ENCODE measurements around the gene TNF. TPM values are rescaled to one million over a fixed set of nuclear protein-coding genes. Genes with fewer than 3 reads are reported as not detected.
A peak's percentile ranks its signal among the peaks of the same experiment; 100 is the strongest.
"Not testable (repeated sequence)": the region's sequence is repeated elsewhere in the genome, so short reads cannot be mapped to it uniquely, and the experiment has no call there.

The TNF gene
- total RNA-seq, 6 experiments from 2014 or later, result 0.15 to 1.0 TPM; not detected in 4

- intact Hi-C loops (cut with DNase I), result loop anchor here in 1 of 2 donors (5.0 kb wide), 1 partner anchor 46 kb away; no protein-coding TSS in a partner anchor
- peak; percentile 57 to 69 (median 64) for DNase-seq
- H3K27me3 ChIP-seq, H3K9me3 ChIP-seq, H3K27ac ChIP-seq, H3K4me3 ChIP-seq: not testable (repeated sequence)
- ATAC-seq, result peak in 3 of 4 donors; percentile 8 to 39 (median 16)
- peaks cover 0 to 10% (median 5%) of the 10 kb centered on the region in 4 donors for H3K4me1 ChIP-seq
- peaks cover 0 to 43% (median 2%) of the 10 kb centered on the region in 4 donors for H3K36me3 ChIP-seq
- 15% methylated on average over 4 of the region's 5 CpGs for WGBS (ENCODE audit: insufficient coverage, low coverage, low lambda C conversion rate, missing lambda C conversion rate)
- TF ChIP-seq CTCF (IDR thresholded peaks at IDR 0.05), result peak; percentile 27 to 43 (median 39)
These were observed 24.0 kb upstream of the TNF start for GRCh38 chr6:31551371-31551770.

- TF ChIP-seq CTCF (IDR thresholded peaks at IDR 0.05) (no peak), POLR2A (IDR thresholded peaks at IDR 0.05) (no peak)
- no peaks in the 10 kb centered on the region for H3K27me3 ChIP-seq
- no peak overlapping the region for H3K4me3 ChIP-seq
- peaks cover 0 to 50% (median 5%) of the 10 kb centered on the region in 4 donors for H3K36me3 ChIP-seq
- ATAC-seq (no peak), DNase-seq (no peak)
- H3K27ac ChIP-seq, result no peak overlapping the region
- H3K9me3 ChIP-seq, result no peaks in the 10 kb centered on the region
- intact Hi-C loops (cut with DNase I), result no loop called here
- 67% methylated on average over 3 of the region's 3 CpGs for WGBS (ENCODE audit: insufficient coverage, low coverage, low lambda C conversion rate, missing lambda C conversion rate)
- H3K4me1 ChIP-seq, result no peaks in the 10 kb centered on the region
These were observed 19.1 kb upstream of the TNF start for GRCh38 chr6:31556307-31556706.

GRCh38 chr6:31557443-31558317 is 17.7 kb upstream of the TNF start:
- H3K27me3 ChIP-seq, result no peaks in the 10 kb centered on the region
- DNase-seq (peak in 1 of 3 donors; percentile 42), ATAC-seq (peak in 3 of 4 donors; percentile 4 to 7 (median 7))
- no peaks in the 10 kb centered on the region for H3K9me3 ChIP-seq
- peaks cover 0 to 47% (median 5%) of the 10 kb centered on the region in 4 donors for H3K36me3 ChIP-seq
- H3K4me1 ChIP-seq, result no peaks in the 10 kb centered on the region
- TF ChIP-seq CTCF (IDR thresholded peaks at IDR 0.05) (no peak), POLR2A (IDR thresholded peaks at IDR 0.05) (no peak)
- intact Hi-C loops (cut with DNase I), result no loop called here
- H3K27ac ChIP-seq, result peak overlapping the region in 2 of 3 donors; percentile 40 to 49
- no peak overlapping the region for H3K4me3 ChIP-seq
- WGBS (ENCODE audit: insufficient coverage, low coverage, low lambda C conversion rate, missing lambda C conversion rate), result 68% methylated on average over 16 of the region's 24 CpGs

- 75% methylated on average over 3 of the region's 8 CpGs for WGBS (ENCODE audit: insufficient coverage, low coverage, low lambda C conversion rate, missing lambda C conversion rate)
- ATAC-seq, result peak in 1 of 4 donors; percentile 5
- intact Hi-C loops (cut with DNase I), result no loop called here
- Histone ChIP-seq H3K27me3 (no peaks in the 10 kb centered on the region), H3K4me3 (no peak overlapping the region), H3K4me1 (no peaks in the 10 kb centered on the region), H3K27ac (peak overlapping the region in 2 of 3 donors; percentile 40 to 49), H3K9me3 (no peaks in the 10 kb centered on the region), H3K36me3 (peaks cover 0 to 42% (median 5%) of the 10 kb centered on the region in 4 donors)
- TF ChIP-seq POLR2A (IDR thresholded peaks at IDR 0.05), result no peak
- DNase-seq, result no peak
These were observed 17.1 kb upstream of the TNF start for GRCh38 chr6:31558318-31558625.
